ENCODE measurements around the gene RBM33. TPM values are rescaled to one million over a fixed set of nuclear protein-coding genes. Genes with fewer than 3 reads are reported as not detected.

Gene RBM33
- total and polyA plus RNA-seq, 10 of the 15 experiments (the other 5 are each of a cell fraction or from before 2014, with no cell fraction given), result 4.7 to 67.2 (median 24.3) TPM

DNA sequence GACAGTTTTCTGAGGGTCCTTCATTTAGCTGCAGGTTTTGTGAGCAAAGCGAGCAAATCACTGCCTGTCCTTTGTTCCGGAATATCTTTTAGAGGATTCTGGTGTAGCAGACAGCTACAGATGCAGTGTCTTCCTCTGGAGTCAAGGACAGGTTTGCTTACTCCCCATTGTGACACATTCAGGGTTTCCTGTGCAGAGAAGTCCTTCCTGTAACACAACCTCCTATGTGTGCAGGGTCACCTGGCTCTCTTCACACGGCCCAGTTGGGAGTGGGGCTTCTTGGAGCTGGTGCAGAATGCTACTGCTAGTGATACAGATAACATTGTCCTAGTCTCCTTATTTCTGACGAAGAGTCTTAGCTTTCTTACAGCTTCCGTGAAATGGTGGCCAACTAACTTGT is 47.9 kb downstream of the RBM33 start:
- H3K9ac ChIP-seq (ENCODE audit: control insufficient read depth, insufficient read depth, low read length), result no peak overlapping the region
- ATAC-seq, result peak; percentile 67
- peaks cover 8% of the 10 kb centered on the region; the same call in 1 of the 2 replicates for H3K4me1 ChIP-seq (ENCODE audit: control insufficient read depth, insufficient read depth, low read length)
- peaks cover 2 to 3% of the 10 kb centered on the region in 2 experiments; a peak in 3 of 4 replicates for H3K36me3 ChIP-seq (ENCODE audit: control insufficient read depth in 2 of 2, insufficient read depth in 2 of 2, low read length in 1 of 2)
- H2AFZ ChIP-seq (ENCODE audit: control insufficient read depth, low read depth, low read length), result no peak overlapping the region
- SMC1A ChIA-PET (ENCODE audit: uncharacterized antibody, unreplicated experiment), result interaction anchor here (0.9 to 3.9 kb wide), 7 partner anchors 8 to 94 kb away, joined by 3 to 17 read pairs (median 5); no protein-coding TSS in a partner anchor
- no peak for FAIRE-seq
- 87% methylated on average over 5 of the region's 5 CpGs for WGBS (ENCODE audit: insufficient coverage, insufficient replicate concordance, low lambda C conversion rate, missing lambda C conversion rate)
- H3K9me3 ChIP-seq (replicated peaks; ENCODE audit: control insufficient read depth, insufficient read depth, low read length), result no peaks in the 10 kb centered on the region; the same call in 2 of the 3 replicates
- POLR2A ChIA-PET, result interaction anchor here (1.0 kb wide), 1 partner anchor 9 kb away, joined by 3 read pairs; no protein-coding TSS in a partner anchor
- RAD21 ChIA-PET (ENCODE audit: unreplicated experiment), result interaction anchor here (1.0 to 1.8 kb wide), 4 partner anchors 11 to 93 kb away, joined by 3 to 4 read pairs (median 4); no protein-coding TSS in a partner anchor
- H4K20me1 ChIP-seq (ENCODE audit: control insufficient read depth, insufficient read depth), result no peaks in the 10 kb centered on the region
- no TSS peak for BruUV-seq (replicated peaks)
- H3K79me2 ChIP-seq (ENCODE audit: control insufficient read depth, insufficient read depth, low read length), result peaks cover 56% of the 10 kb centered on the region
- H3K4me3 ChIP-seq, result no peak overlapping the region
- H3K27me3 ChIP-seq (replicated peaks in 1 of 2; ENCODE audit: control insufficient read depth in 2 of 2, insufficient read depth in 2 of 2, low read length in 1 of 2), result no peaks in the 10 kb centered on the region
- in situ Hi-C loops (cut with MboI) (no loop called here), intact Hi-C loops (cut with micrococcal nuclease; ENCODE audit: unreplicated experiment) (no loop called here)
- no peak overlapping the region for H3K27ac ChIP-seq (ENCODE audit: control insufficient read depth, insufficient read depth)
- H3K4me2 ChIP-seq (ENCODE audit: control insufficient read depth, insufficient read depth), result no peak overlapping the region
- no peak for DNase-seq (ENCODE audit: low read depth, low spot score)
- CTCF ChIA-PET, result interaction anchor here (1.0 to 2.8 kb wide), 6 partner anchors 9 to 93 kb away, joined by 4 to 7 read pairs (median 6); no protein-coding TSS in a partner anchor
- TF ChIP-seq GABPA (IDR thresholded peaks at IDR 0.05; ENCODE audit: low read depth) (0 out of 2 replicates have a peak, but pooled peaks have one; percentile 29), MYC (IDR thresholded peaks at IDR 0.05; ENCODE audit: insufficient read depth, insufficient read length, insufficient replicate concordance, low read length, severe bottlenecking) (no peak)

DNA sequence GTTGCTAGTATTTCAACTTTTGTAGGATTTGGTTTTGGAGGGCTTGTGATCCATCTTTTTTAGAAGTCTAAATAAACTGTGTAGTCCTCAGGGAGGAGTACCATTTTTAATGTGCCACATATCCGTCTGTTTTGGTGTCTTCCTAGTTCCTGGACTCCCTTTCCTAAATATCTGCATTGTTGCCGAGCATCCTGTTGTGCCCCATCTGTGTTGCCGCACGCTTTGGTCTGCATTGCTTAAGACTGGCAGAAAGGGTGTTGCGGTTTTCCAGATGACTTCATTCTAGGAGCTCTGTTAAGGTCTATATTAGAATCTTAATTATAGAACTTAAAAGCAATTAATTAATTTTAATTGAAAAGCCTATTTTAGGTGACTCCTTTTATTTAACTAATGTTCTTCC is 49.4 kb downstream of the RBM33 start:
- no peaks in the 10 kb centered on the region; the same call in 2 of the 3 replicates for H3K9me3 ChIP-seq (replicated peaks; ENCODE audit: control insufficient read depth, insufficient read depth, low read length)
- BruUV-seq (replicated peaks), result no TSS peak
- POLR2A ChIA-PET, result interaction anchor here (1.0 kb wide), 1 partner anchor 7 kb away, joined by 5 read pairs; no protein-coding TSS in a partner anchor
- CTCF ChIA-PET, result interaction anchor here (0.6 to 1.8 kb wide), 2 partner anchors 15 to 1122 kb away, joined by 5 to 6 read pairs; no protein-coding TSS in a partner anchor
- intact Hi-C loops (cut with micrococcal nuclease; ENCODE audit: unreplicated experiment) (no loop called here), in situ Hi-C loops (cut with MboI) (no loop called here)
- H4K20me1 ChIP-seq (ENCODE audit: control insufficient read depth, insufficient read depth), result no peaks in the 10 kb centered on the region
- FAIRE-seq (no peak), ATAC-seq (no peak), DNase-seq (ENCODE audit: low read depth, low spot score) (no peak)
- no peak overlapping the region for H3K27ac ChIP-seq (ENCODE audit: control insufficient read depth, insufficient read depth)
- H3K9ac ChIP-seq (ENCODE audit: control insufficient read depth, insufficient read depth, low read length), result no peak overlapping the region
- H3K4me3 ChIP-seq, result no peak overlapping the region
- WGBS (ENCODE audit: insufficient coverage, insufficient replicate concordance, low lambda C conversion rate, missing lambda C conversion rate), result 97% methylated on average over 5 of the region's 5 CpGs
- H3K4me1 ChIP-seq (ENCODE audit: control insufficient read depth, insufficient read depth, low read length), result peaks cover 8% of the 10 kb centered on the region; the same call in 1 of the 2 replicates
- RAD21 ChIA-PET (ENCODE audit: unreplicated experiment), result interaction anchor here (1.3 kb wide), 1 partner anchor 95 kb away, joined by 7 read pairs; no protein-coding TSS in a partner anchor
- peaks cover 2 to 6% of the 10 kb centered on the region in 2 experiments; a peak in 3 of 4 replicates for H3K36me3 ChIP-seq (ENCODE audit: control insufficient read depth in 2 of 2, insufficient read depth in 2 of 2, low read length in 1 of 2)
- peaks cover 63% of the 10 kb centered on the region for H3K79me2 ChIP-seq (ENCODE audit: control insufficient read depth, insufficient read depth, low read length)
- H3K4me2 ChIP-seq (ENCODE audit: control insufficient read depth, insufficient read depth), result no peak overlapping the region
- SMC1A ChIA-PET (ENCODE audit: uncharacterized antibody, unreplicated experiment), result interaction anchor here (0.6 to 3.9 kb wide), 6 partner anchors 9 to 95 kb away, joined by 3 to 17 read pairs (median 6); no protein-coding TSS in a partner anchor
- H2AFZ ChIP-seq (ENCODE audit: control insufficient read depth, low read depth, low read length), result no peak overlapping the region
- H3K27me3 ChIP-seq (replicated peaks in 1 of 2; ENCODE audit: control insufficient read depth in 2 of 2, insufficient read depth in 2 of 2, low read length in 1 of 2), result no peaks in the 10 kb centered on the region
- TF ChIP-seq NBN (IDR thresholded peaks at IDR 0.05), result no peak
- TF ChIP-seq, protein P1, sequence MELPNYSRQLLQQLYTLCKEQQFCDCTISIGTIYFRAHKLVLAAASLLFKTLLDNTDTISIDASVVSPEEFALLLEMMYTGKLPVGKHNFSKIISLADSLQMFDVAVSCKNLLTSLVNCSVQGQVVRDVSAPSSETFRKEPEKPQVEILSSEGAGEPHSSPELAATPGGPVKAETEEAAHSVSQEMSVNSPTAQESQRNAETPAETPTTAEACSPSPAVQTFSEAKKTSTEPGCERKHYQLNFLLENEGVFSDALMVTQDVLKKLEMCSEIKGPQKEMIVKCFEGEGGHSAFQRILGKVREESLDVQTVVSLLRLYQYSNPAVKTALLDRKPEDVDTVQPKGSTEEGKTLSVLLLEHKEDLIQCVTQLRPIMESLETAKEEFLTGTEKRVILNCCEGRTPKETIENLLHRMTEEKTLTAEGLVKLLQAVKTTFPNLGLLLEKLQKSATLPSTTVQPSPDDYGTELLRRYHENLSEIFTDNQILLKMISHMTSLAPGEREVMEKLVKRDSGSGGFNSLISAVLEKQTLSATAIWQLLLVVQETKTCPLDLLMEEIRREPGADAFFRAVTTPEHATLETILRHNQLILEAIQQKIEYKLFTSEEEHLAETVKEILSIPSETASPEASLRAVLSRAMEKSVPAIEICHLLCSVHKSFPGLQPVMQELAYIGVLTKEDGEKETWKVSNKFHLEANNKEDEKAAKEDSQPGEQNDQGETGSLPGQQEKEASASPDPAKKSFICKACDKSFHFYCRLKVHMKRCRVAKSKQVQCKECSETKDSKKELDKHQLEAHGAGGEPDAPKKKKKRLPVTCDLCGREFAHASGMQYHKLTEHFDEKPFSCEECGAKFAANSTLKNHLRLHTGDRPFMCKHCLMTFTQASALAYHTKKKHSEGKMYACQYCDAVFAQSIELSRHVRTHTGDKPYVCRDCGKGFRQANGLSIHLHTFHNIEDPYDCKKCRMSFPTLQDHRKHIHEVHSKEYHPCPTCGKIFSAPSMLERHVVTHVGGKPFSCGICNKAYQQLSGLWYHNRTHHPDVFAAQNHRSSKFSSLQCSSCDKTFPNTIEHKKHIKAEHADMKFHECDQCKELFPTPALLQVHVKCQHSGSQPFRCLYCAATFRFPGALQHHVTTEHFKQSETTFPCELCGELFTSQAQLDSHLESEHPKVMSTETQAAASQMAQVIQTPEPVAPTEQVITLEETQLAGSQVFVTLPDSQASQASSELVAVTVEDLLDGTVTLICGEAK (IDR thresholded peaks at IDR 0.05; ENCODE audit: borderline replicate concordance), result no peak
- TF ChIP-seq BRCA1 (IDR thresholded peaks at IDR 0.05; ENCODE audit: low read depth, low read length), result no peak
- TF ChIP-seq ZNF274 (IDR thresholded peaks at IDR 0.05; ENCODE audit: insufficient read depth, insufficient read length), result no peak
- TF ChIP-seq ZNF207 (IDR thresholded peaks at IDR 0.05; ENCODE audit: borderline replicate concordance), result no peak
- TF ChIP-seq CBX3 (IDR thresholded peaks at IDR 0.05; ENCODE audit: borderline replicate concordance, low read depth), result no peak
- no peak for TF ChIP-seq SMAD1 (IDR thresholded peaks at IDR 0.05; ENCODE audit: low read depth, partially characterized antibody)
- TF ChIP-seq HDAC6 (IDR thresholded peaks at IDR 0.05; ENCODE audit: unreplicated experiment), result no peak
- TF ChIP-seq, protein P2, sequence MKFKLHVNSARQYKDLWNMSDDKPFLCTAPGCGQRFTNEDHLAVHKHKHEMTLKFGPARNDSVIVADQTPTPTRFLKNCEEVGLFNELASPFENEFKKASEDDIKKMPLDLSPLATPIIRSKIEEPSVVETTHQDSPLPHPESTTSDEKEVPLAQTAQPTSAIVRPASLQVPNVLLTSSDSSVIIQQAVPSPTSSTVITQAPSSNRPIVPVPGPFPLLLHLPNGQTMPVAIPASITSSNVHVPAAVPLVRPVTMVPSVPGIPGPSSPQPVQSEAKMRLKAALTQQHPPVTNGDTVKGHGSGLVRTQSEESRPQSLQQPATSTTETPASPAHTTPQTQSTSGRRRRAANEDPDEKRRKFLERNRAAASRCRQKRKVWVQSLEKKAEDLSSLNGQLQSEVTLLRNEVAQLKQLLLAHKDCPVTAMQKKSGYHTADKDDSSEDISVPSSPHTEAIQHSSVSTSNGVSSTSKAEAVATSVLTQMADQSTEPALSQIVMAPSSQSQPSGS (IDR thresholded peaks at IDR 0.05; ENCODE audit: low read length), result no peak
